MCF 10A (cell line): ENCODE data around the gene NCEH1. TPM values are rescaled to one million over a fixed set of nuclear protein-coding genes. Genes with fewer than 3 reads are reported as not detected.

Experiments used
- BruUV-seq: library from RNA; stranded (reverse); fragments of 400-500 nt; replicated peaks from 2 replicates; lab custom pipeline; 2021; lab: Mats Ljungman, UMichigan
- CTCF ChIA-PET: fragments of 300-600 bp; sonication (Branson Sonifier 250); formaldehyde crosslinking; extraction: SDS; loops from one replicate; lab custom pipeline; 2021; ENCODE audit warnings: antibody characterized with exemption, inconsistent platforms; lab: Yijun Ruan, JAX
- POLR2A ChIA-PET: fragments of 300-600, 350-650 bp; sonication (Branson Sonifier 250); formaldehyde crosslinking; extraction: SDS; loops from one replicate; lab custom pipeline; 2020; ENCODE audit warnings: antibody characterized with exemption, inconsistent platforms; lab: Yijun Ruan, JAX
- DNase-seq: peaks from one replicate; pipeline ENCODE4 v3.0.0-alpha.2; 2018; ENCODE audit not compliant: unreplicated experiment
- H3K27ac Mint-ChIP-seq: one replicate; pipeline ENCODE4 v1.8.0; 2022; ENCODE audit warnings: mild to moderate bottlenecking, low read depth, mixed read lengths; ENCODE audit not compliant: unreplicated experiment
- H3K27me3 Mint-ChIP-seq: one replicate; pipeline ENCODE4 v1.8.0; 2022; ENCODE audit warnings: mixed read lengths; ENCODE audit not compliant: insufficient read depth, unreplicated experiment
- H3K36me3 Mint-ChIP-seq: one replicate; pipeline ENCODE4 v1.8.0; 2022; ENCODE audit warnings: mild to moderate bottlenecking, moderate library complexity, mixed read lengths; ENCODE audit not compliant: insufficient read depth, unreplicated experiment
- H3K4me1 Mint-ChIP-seq: one replicate; pipeline ENCODE4 v1.8.0; 2022; ENCODE audit warnings: mixed read lengths; ENCODE audit not compliant: insufficient read depth, unreplicated experiment
- H3K4me3 Mint-ChIP-seq: one replicate; pipeline ENCODE4 v1.8.0; 2022; ENCODE audit warnings: mild to moderate bottlenecking, moderate library complexity, mixed read lengths; ENCODE audit not compliant: unreplicated experiment
- H3K9me3 Mint-ChIP-seq: one replicate; pipeline ENCODE4 v1.8.0; 2022; ENCODE audit warnings: mixed read lengths; ENCODE audit not compliant: unreplicated experiment
- CTCF ChIP-seq: fragments of 200-600 bp; IDR thresholded peaks from one replicate; pipeline ENCODE4 v1.8.0; 2022; ENCODE audit warnings: antibody characterized with exemption, mild to moderate bottlenecking; ENCODE audit not compliant: unreplicated experiment
- intact Hi-C: fragments of 100-400 bp; cut with micrococcal nuclease; formaldehyde crosslinking; loops from 2 replicates; pipeline ENCODE4 v1.14.1; 2022
- total RNA-seq: library from RNA; stranded (reverse); gene quantifications from 2 replicates; pipeline ENCODE4 v1.2.3, GENCODE V29; 2022

Gene NCEH1
- total RNA-seq, 1 experiment from 2014 or later, result 28.8 TPM

GRCh38 chr3:172655388-172655787 is 55.5 kb downstream of the NCEH1 start:
- BruUV-seq, result no TSS peak
- Mint-ChIP-seq H3K4me3 (no peak overlapping the region), H3K27ac (no peak overlapping the region), H3K27me3 (no peaks in the 10 kb centered on the region), H3K4me1 (peaks cover 9% of the 10 kb centered on the region), H3K36me3 (no peaks in the 10 kb centered on the region), H3K9me3 (no peaks in the 10 kb centered on the region)
- intact Hi-C loops, result no loop called here
- CTCF ChIA-PET, result interaction anchor here (0.6 to 3.0 kb wide), 3 partner anchors 11 to 35 kb away, joined by 6 to 19 read pairs (median 7); no protein-coding TSS in a partner anchor
- no peak for TF ChIP-seq CTCF
- POLR2A ChIA-PET, result interaction anchor here (0.6 to 0.7 kb wide), 2 partner anchors 21 to 1635 kb away, joined by 3 read pairs; no protein-coding TSS in a partner anchor
- no peak for DNase-seq

- no peak overlapping the region for H3K27ac Mint-ChIP-seq
- DNase-seq, result no peak
- no peaks in the 10 kb centered on the region for H3K9me3 Mint-ChIP-seq
- H3K27me3 Mint-ChIP-seq, result no peaks in the 10 kb centered on the region
- ChIA-PET POLR2A (interaction anchor here (0.5 to 0.8 kb wide), 3 partner anchors 116 to 286 kb away, joined by 3 to 4 read pairs (median 3); no protein-coding TSS in a partner anchor), CTCF (interaction anchor here (1.3 to 3.0 kb wide), 2 partner anchors 12 to 19 kb away, joined by 6 to 19 read pairs; no protein-coding TSS in a partner anchor)
- BruUV-seq, result no TSS peak
- H3K4me3 Mint-ChIP-seq, result no peak overlapping the region
- intact Hi-C loops, result no loop called here
- H3K4me1 Mint-ChIP-seq, result peaks cover 8% of the 10 kb centered on the region
- no peak for TF ChIP-seq CTCF
- H3K36me3 Mint-ChIP-seq, result no peaks in the 10 kb centered on the region
These were observed 56.4 kb downstream of the NCEH1 start for GRCh38 chr3:172654470-172654869.

GRCh38 chr3:172653004-172653572 is 57.8 kb downstream of the NCEH1 start:
- TF ChIP-seq CTCF, result no peak
- no peak overlapping the region for H3K27ac Mint-ChIP-seq
- H3K4me3 Mint-ChIP-seq, result no peak overlapping the region
- ChIA-PET POLR2A (interaction anchor here (0.9 kb wide), 1 partner anchor 14 kb away, joined by 3 read pairs; no protein-coding TSS in a partner anchor), CTCF (interaction anchor here (0.6 to 3.0 kb wide), 10 partner anchors 9 to 1003 kb away, joined by 3 to 19 read pairs (median 3); no protein-coding TSS in a partner anchor)
- BruUV-seq, result no TSS peak
- H3K36me3 Mint-ChIP-seq, result no peaks in the 10 kb centered on the region
- no peaks in the 10 kb centered on the region for H3K27me3 Mint-ChIP-seq
- no peaks in the 10 kb centered on the region for H3K4me1 Mint-ChIP-seq
- intact Hi-C loops, result no loop called here
- no peak for DNase-seq
- H3K9me3 Mint-ChIP-seq, result no peaks in the 10 kb centered on the region

GRCh38 chr3:172651936-172652625 is 58.8 kb downstream of the NCEH1 start:
- Mint-ChIP-seq H3K9me3 (no peaks in the 10 kb centered on the region), H3K27me3 (no peaks in the 10 kb centered on the region), H3K4me1 (no peaks in the 10 kb centered on the region), H3K4me3 (no peak overlapping the region), H3K27ac (no peak overlapping the region), H3K36me3 (no peaks in the 10 kb centered on the region)
- intact Hi-C loops, result no loop called here
- BruUV-seq, result no TSS peak
- DNase-seq, result no peak
- no peak for TF ChIP-seq CTCF
- CTCF ChIA-PET, result interaction anchor here (0.6 to 3.0 kb wide), 4 partner anchors 14 to 320 kb away, joined by 3 to 19 read pairs (median 4); no protein-coding TSS in a partner anchor
- POLR2A ChIA-PET, result no interaction called here
